HG02642 (cell line): ENCODE data around the gene COQ8A.
"Not testable (repeated sequence)": the region's sequence is repeated elsewhere in the genome, so short reads cannot be mapped to it uniquely, and the experiment has no call there.

ENCODE experiments used
- ATAC-seq: cut with Tn5 transposase; IDR thresholded peaks from one replicate; pipeline ENCODE4 v1.9.1; 2021; ENCODE audit warnings: mild to moderate bottlenecking; ENCODE audit not compliant: unreplicated experiment, poor library complexity

Gene COQ8A

GRCh38 chr1:226950871-226951270 is 10.8 kb downstream of the COQ8A start:
- no peak for ATAC-seq

GRCh38 chr1:226951286-226952117 is 11.4 kb downstream of the COQ8A start:
- ATAC-seq = no peak

- no peak for ATAC-seq
Measured at GRCh38 chr1:226952118-226952441, 12.0 kb downstream of the COQ8A start.

- no peak for ATAC-seq
Measured at GRCh38 chr1:226953175-226953800, 13.2 kb downstream of the COQ8A start.

- no peak for ATAC-seq
Measured at GRCh38 chr1:226954337-226954736, 14.2 kb downstream of the COQ8A start.

GRCh38 chr1:226954777-226955176 is 14.7 kb downstream of the COQ8A start:
- no peak for ATAC-seq

GRCh38 chr1:226955857-226956256 is 15.8 kb downstream of the COQ8A start:
- not testable (repeated sequence) for ATAC-seq

- ATAC-seq = no peak
Measured at GRCh38 chr1:226956942-226957713, 17.0 kb downstream of the COQ8A start.

- ATAC-seq = no peak
Measured at GRCh38 chr1:226957714-226958113, 17.6 kb downstream of the COQ8A start.

GRCh38 chr1:226958300-226958699 is 18.2 kb downstream of the COQ8A start:
- no peak for ATAC-seq

GRCh38 chr1:226960256-226960655 is 20.2 kb downstream of the COQ8A start:
- ATAC-seq = no peak

- ATAC-seq = no peak
Measured at GRCh38 chr1:226960944-226961765, 21.1 kb downstream of the COQ8A start.

GRCh38 chr1:226962421-226963391 is 22.6 kb downstream of the COQ8A start:
- no peak for ATAC-seq

- no peak for ATAC-seq
Measured at GRCh38 chr1:226964068-226964425, 24.0 kb downstream of the COQ8A start.

GRCh38 chr1:226964611-226965486 is 24.8 kb downstream of the COQ8A start:
- ATAC-seq = no peak

- ATAC-seq = no peak
Measured at GRCh38 chr1:226965581-226966440, 25.7 kb downstream of the COQ8A start.

GRCh38 chr1:226966683-226967082 is 26.6 kb downstream of the COQ8A start:
- ATAC-seq = no peak
